GM12878 (cell line): Measurements from ENCODE around the gene HBP1. TPM values are rescaled to one million over a fixed set of nuclear protein-coding genes. Genes with fewer than 3 reads are reported as not detected.

Source experiments
- ATAC-seq: fragments of 200-7000 bp; cut with Tn5 transposase; 3 replicates; pipeline ENCODE4 v1.9.1; 2020; ENCODE audit warnings: mild to moderate bottlenecking, moderate library complexity
- BruUV-seq: library from RNA; stranded (reverse); fragments of 400-500 nt; replicated peaks from 2 replicates; lab custom pipeline; 2021; lab: Mats Ljungman, UMichigan
- CTCF ChIA-PET: fragments of 300-600 bp; sonication (Branson Sonifier 250); formaldehyde crosslinking; extraction: SDS; loops from one replicate; lab custom pipeline; 2021; ENCODE audit warnings: inconsistent platforms; lab: Yijun Ruan, JAX
- POLR2A ChIA-PET: fragments of 350-600 bp; formaldehyde crosslinking; extraction: SDS; loops from one replicate; lab custom pipeline; 2021; ENCODE audit warnings: inconsistent platforms; lab: Charles Lee
- RAD21 ChIA-PET: fragments of 300-600 bp; sonication (Branson Sonifier 250); formaldehyde crosslinking; loops from one replicate; lab custom pipeline; 2023; ENCODE audit warnings: antibody characterized with exemption; ENCODE audit not compliant: unreplicated experiment; lab: Charles Lee
- SMC1A ChIA-PET: fragments of 300-600 bp; sonication (Branson Sonifier 250); formaldehyde crosslinking; loops from one replicate; lab custom pipeline; 2023; ENCODE audit not compliant: unreplicated experiment, uncharacterized antibody; lab: Charles Lee
- DNase-seq: peaks from one replicate; pipeline ENCODE4 v3.0.0-alpha.2; 2011; ENCODE audit warnings: low read depth, low spot score
- FAIRE-seq: peaks from 3 replicates; lab custom pipeline; 2011; peaks lifted over from hg19 to GRCh38; lab: Jason Lieb, UNC
- H2AFZ ChIP-seq: 2 replicates; pipeline ENCODE4 v1.6.0; 2011; ENCODE audit warnings: low read depth, low read length, control low read depth; ENCODE audit not compliant: control insufficient read depth
- H3K27ac ChIP-seq: 2 replicates; pipeline ENCODE4 v1.5.1; 2011; ENCODE audit warnings: control low read depth; ENCODE audit not compliant: control insufficient read depth, insufficient read depth
- H3K27me3 ChIP-seq, 2 experiments: replicated peaks in 1 of 2; 2 replicates each; pipeline versions ENCODE4 v1.6.0 to v1.6.1; 2011; ENCODE audit warnings: low read length in 1 of 2; ENCODE audit not compliant: control insufficient read depth in 2 of 2, insufficient read depth in 2 of 2
- H3K36me3 ChIP-seq, 2 experiments: 2 replicates each; pipeline ENCODE4 v1.5.1; 2011; ENCODE audit warnings: low read length in 1 of 2; ENCODE audit not compliant: control insufficient read depth in 2 of 2, insufficient read depth in 2 of 2
- H3K4me1 ChIP-seq: 2 replicates; pipeline ENCODE4 v1.6.1; 2011; ENCODE audit warnings: mild to moderate bottlenecking, low read length, moderate library complexity, mixed read lengths; ENCODE audit not compliant: control insufficient read depth, insufficient read depth
- H3K4me2 ChIP-seq: 2 replicates; pipeline ENCODE4 v1.6.0; 2011; ENCODE audit warnings: control low read depth; ENCODE audit not compliant: control insufficient read depth, insufficient read depth
- H3K4me3 ChIP-seq: fragments of 200-600 bp; sonication (generic); 2 replicates; pipeline ENCODE4 v1.5.1; 2016
- H3K79me2 ChIP-seq: 2 replicates; pipeline ENCODE4 v1.6.0; 2011; ENCODE audit warnings: low read length; ENCODE audit not compliant: control insufficient read depth, insufficient read depth
- H3K9ac ChIP-seq: 2 replicates; pipeline ENCODE4 v1.8.0; 2011; ENCODE audit warnings: low read length, control low read depth, mixed read lengths; ENCODE audit not compliant: control insufficient read depth, insufficient read depth
- H3K9me3 ChIP-seq: replicated peaks from 3 replicates; pipeline ENCODE4 v1.5.1; 2011; ENCODE audit warnings: mild to moderate bottlenecking, low read length; ENCODE audit not compliant: control insufficient read depth, insufficient read depth
- H4K20me1 ChIP-seq: 2 replicates; pipeline ENCODE4 v1.6.0; 2011; ENCODE audit not compliant: control insufficient read depth, insufficient read depth
- FOXM1 ChIP-seq: IDR thresholded peaks from 2 replicates; pipeline ENCODE4 v1.6.1; 2012; ENCODE audit warnings: low read depth, mild to moderate bottlenecking, inconsistent platforms, low read length, moderate library complexity
- HDAC6 ChIP-seq: fragments of 200-600 bp; sonication (generic); IDR thresholded peaks from one replicate; pipeline ENCODE4 v1.8.0; 2017; ENCODE audit warnings: antibody characterized with exemption; ENCODE audit not compliant: unreplicated experiment
- JUNB ChIP-seq: IDR thresholded peaks from 2 replicates; pipeline ENCODE4 v1.6.1; 2016; ENCODE audit warnings: antibody characterized with exemption, mild to moderate bottlenecking
- NFIC ChIP-seq: IDR thresholded peaks from 2 replicates; pipeline ENCODE4 v1.6.1; 2012; ENCODE audit warnings: low read depth, mild to moderate bottlenecking, inconsistent platforms, low read length, moderate library complexity
- NR2C2 ChIP-seq: IDR thresholded peaks from 2 replicates; pipeline ENCODE4 v1.6.1; 2011; ENCODE audit warnings: borderline replicate concordance, low read depth; ENCODE audit not compliant: control insufficient read depth, insufficient read length
- POU2F2 ChIP-seq: IDR thresholded peaks from 3 replicates; pipeline ENCODE4 v1.6.1; 2011; ENCODE audit warnings: low read depth, mild to moderate bottlenecking, low read length, borderline replicate concordance
- RAD21 ChIP-seq: IDR thresholded peaks from 2 replicates; pipeline ENCODE4 v1.6.1; 2011; ENCODE audit warnings: mild to moderate bottlenecking, low read depth, low read length, moderate library complexity; ENCODE audit not compliant: insufficient read depth
- RCOR1 ChIP-seq: conservative IDR thresholded peaks from 2 replicates; pipeline ENCODE4 v1.6.1; 2012; ENCODE audit warnings: low read depth, low read length, improper control_type of control experiment
- RELA ChIP-seq: fragments of 450-650 bp; IDR thresholded peaks from 2 replicates; pipeline ENCODE4 v1.8.0; 2014; ENCODE audit warnings: borderline replicate concordance; ENCODE audit not compliant: partially characterized antibody
- SIX5 ChIP-seq: IDR thresholded peaks from 2 replicates; pipeline ENCODE4 v1.6.1; 2011; ENCODE audit warnings: mild to moderate bottlenecking, low read depth, low read length, moderate library complexity; ENCODE audit not compliant: severe bottlenecking
- SREBF1 ChIP-seq: IDR thresholded peaks from 2 replicates; pipeline ENCODE4 v1.6.1; 2012; ENCODE audit warnings: mild to moderate bottlenecking, low read length
- ZNF217 ChIP-seq: fragments of 450-650 bp; IDR thresholded peaks from 2 replicates; pipeline ENCODE4 v1.6.1; 2017; ENCODE audit warnings: antibody characterized with exemption, mild to moderate bottlenecking
- WGBS: methylation state at CpG from one replicate; pipeline ENCODE4 v1.1.6; 2016; ENCODE audit warnings: low lambda C conversion rate; ENCODE audit not compliant: insufficient replicate concordance, insufficient coverage; ENCODE audit errors: missing lambda C conversion rate; 5-methylcytosine and 5-hydroxymethylcytosine counted together
- in situ Hi-C: fragments of 300-500 bp; cut with MboI; formaldehyde crosslinking; loops from 9 replicates; pipeline ENCODE4 v1.14.3; 2018; ENCODE audit warnings: mixed read lengths
- intact Hi-C: fragments of 100-400 bp; cut with micrococcal nuclease; formaldehyde crosslinking; loops from one replicate; pipeline ENCODE4 v1.14.2; 2022; ENCODE audit not compliant: unreplicated experiment
- polyA plus RNA-seq, 11 experiments: library from polyadenylated mRNA; depleted of rRNA in 4 of 11; unstranded in 6 of 11; stranded (reverse) in 5 of 11; fragments of >200 nt; fragmentation: Nextera tagmentation in 4 of 11; fragmentation: Illumina TruSeq in 1 of 11; extraction: Ambion mirVana in 4 of 11; extraction: Trizol in 1 of 11; gene quantifications; 1 replicate in 1 of 11; 2 replicates in 10 of 11; pipeline versions ENCODE4 v1.2.1 to v1.2.3, GENCODE V29; 2011 to 2016; ENCODE audit warnings: inconsistent platforms in 2 of 11, missing spikeins in 2 of 11, low read depth in 1 of 11
- total RNA-seq, 4 experiments: library from RNA; depleted of rRNA in 3 of 4; stranded (reverse); fragments of >200 nt in 3 of 4; fragmentation: Illumina TruSeq in 1 of 4; extraction: Trizol in 1 of 4; gene quantifications; 2 replicates each; pipeline versions ENCODE4 v1.2.1 to v1.2.3, GENCODE V29; 2013 to 2021
- TF ChIP-seq, protein P1 (sequence below): fragments of 450-650 bp; IDR thresholded peaks from 2 replicates; pipeline ENCODE4 v1.6.1; 2018; ENCODE audit warnings: mild to moderate bottlenecking, low read depth, moderate library complexity; ENCODE audit not compliant: partially characterized antibody
- TF ChIP-seq, protein P2 (sequence below): IDR thresholded peaks from 2 replicates; pipeline ENCODE4 v1.6.1; 2011; ENCODE audit warnings: borderline replicate concordance, low read depth, mild to moderate bottlenecking, moderate library complexity, mixed read lengths, low read length; ENCODE audit not compliant: insufficient read depth; ENCODE audit errors: extremely low read length

HBP1 gene
- total and polyA plus RNA-seq, 10 of the 15 experiments (the other 5 are each of a cell fraction or from before 2014, with no cell fraction given), result 5.8 to 30.9 (median 9.4) TPM

DNA sequence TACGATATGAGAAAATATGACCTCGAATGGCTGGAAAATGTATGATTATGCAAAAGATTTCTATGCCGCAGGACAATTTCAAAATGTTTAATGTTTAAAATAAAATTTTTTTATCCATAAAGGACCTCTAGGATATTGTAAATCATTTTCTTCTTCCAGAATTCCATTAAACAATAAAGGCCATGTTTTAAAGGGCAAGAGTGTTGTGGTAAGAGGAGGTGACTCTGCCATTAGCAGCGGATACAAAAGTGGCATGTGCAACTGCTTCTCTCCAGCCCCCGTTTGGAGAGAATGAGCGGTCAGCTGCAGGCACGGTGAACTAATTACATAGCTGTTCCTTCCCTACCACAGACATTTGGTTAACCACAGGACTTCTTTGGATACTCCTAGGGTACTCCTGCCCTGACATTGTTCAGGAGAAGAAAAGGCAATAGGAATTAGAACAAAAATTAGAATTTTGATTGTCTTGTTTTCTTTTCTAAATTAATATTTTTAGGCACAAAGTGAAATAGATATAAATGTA lies 63.8 kb downstream of the HBP1 start:
- no peak overlapping the region for H3K4me3 ChIP-seq
- H3K9ac ChIP-seq, result no peak overlapping the region
- H4K20me1 ChIP-seq, result no peaks in the 10 kb centered on the region
- H3K27ac ChIP-seq, result no peak overlapping the region
- in situ Hi-C loops (no loop called here), intact Hi-C loops (no loop called here)
- FAIRE-seq, result peak; percentile 18
- H3K27me3 ChIP-seq, result no peaks in the 10 kb centered on the region
- no peaks in the 10 kb centered on the region for H3K4me1 ChIP-seq
- no peak; the same call in 2 of the 3 replicates for ATAC-seq
- ChIA-PET SMC1A (interaction anchor here (0.9 to 1.7 kb wide), 3 partner anchors 21 to 268 kb away, joined by 3 to 5 read pairs (median 3); no protein-coding TSS in a partner anchor), POLR2A (no interaction called here), RAD21 (no interaction called here), CTCF (interaction anchor here (1.0 kb wide), 1 partner anchor 30 kb away, joined by 3 read pairs; no protein-coding TSS in a partner anchor)
- H2AFZ ChIP-seq, result no peak overlapping the region
- DNase-seq, result no peak
- no peak overlapping the region for H3K4me2 ChIP-seq
- WGBS, result 87% methylated on average over 7 of the region's 7 CpGs
- H3K9me3 ChIP-seq, result no peaks in the 10 kb centered on the region
- TF ChIP-seq RAD21 (no peak), SIX5 (no peak), NFIC (no peak), RCOR1 (no peak), RELA (no peak), HDAC6 (no peak), POU2F2 (no peak), FOXM1 (no peak), SREBF1 (no peak), ZNF217 (no peak), JUNB (no peak), NR2C2 (no peak)
- TF ChIP-seq, protein P1, sequence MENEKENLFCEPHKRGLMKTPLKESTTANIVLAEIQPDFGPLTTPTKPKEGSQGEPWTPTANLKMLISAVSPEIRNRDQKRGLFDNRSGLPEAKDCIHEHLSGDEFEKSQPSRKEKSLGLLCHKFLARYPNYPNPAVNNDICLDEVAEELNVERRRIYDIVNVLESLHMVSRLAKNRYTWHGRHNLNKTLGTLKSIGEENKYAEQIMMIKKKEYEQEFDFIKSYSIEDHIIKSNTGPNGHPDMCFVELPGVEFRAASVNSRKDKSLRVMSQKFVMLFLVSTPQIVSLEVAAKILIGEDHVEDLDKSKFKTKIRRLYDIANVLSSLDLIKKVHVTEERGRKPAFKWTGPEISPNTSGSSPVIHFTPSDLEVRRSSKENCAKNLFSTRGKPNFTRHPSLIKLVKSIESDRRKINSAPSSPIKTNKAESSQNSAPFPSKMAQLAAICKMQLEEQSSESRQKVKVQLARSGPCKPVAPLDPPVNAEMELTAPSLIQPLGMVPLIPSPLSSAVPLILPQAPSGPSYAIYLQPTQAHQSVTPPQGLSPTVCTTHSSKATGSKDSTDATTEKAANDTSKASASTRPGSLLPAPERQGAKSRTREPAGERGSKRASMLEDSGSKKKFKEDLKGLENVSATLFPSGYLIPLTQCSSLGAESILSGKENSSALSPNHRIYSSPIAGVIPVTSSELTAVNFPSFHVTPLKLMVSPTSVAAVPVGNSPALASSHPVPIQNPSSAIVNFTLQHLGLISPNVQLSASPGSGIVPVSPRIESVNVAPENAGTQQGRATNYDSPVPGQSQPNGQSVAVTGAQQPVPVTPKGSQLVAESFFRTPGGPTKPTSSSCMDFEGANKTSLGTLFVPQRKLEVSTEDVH, result no peak
- TF ChIP-seq, protein P2, sequence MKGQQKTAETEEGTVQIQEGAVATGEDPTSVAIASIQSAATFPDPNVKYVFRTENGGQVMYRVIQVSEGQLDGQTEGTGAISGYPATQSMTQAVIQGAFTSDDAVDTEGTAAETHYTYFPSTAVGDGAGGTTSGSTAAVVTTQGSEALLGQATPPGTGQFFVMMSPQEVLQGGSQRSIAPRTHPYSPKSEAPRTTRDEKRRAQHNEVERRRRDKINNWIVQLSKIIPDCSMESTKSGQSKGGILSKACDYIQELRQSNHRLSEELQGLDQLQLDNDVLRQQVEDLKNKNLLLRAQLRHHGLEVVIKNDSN, result no peak
- no peaks in the 10 kb centered on the region for H3K79me2 ChIP-seq
- BruUV-seq, result no TSS peak
- no peaks in the 10 kb centered on the region for H3K36me3 ChIP-seq
